ENCODE results near the gene LHFPL3. TPM values are rescaled to one million over a fixed set of nuclear protein-coding genes. Genes with fewer than 3 reads are reported as not detected.
"Not testable (repeated sequence)": the region's sequence is repeated elsewhere in the genome, so short reads cannot be mapped to it uniquely, and the experiment has no call there.

LHFPL3 gene
- total and polyA plus RNA-seq, 12 donors, result 0.14 TPM; not detected in 11

DNA sequence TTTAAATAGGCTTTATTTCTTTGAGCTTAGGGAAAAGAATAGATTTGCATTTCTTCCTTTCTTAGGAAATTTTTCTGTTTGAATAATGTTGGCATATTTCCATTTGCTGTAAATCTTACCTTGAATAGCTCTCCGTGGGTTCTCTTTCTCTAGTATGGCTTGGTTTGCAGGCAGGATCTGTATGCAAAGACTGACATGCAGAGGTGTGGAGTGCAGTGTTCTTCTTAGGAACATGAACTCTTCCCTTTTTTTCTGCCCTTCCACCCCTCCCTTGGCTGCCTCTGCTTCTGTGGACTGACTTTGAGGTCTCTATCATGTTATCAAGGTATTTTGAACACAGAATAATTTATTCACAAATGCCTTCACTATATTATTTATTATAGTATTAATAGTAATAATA lies 222.8 kb downstream of the LHFPL3 start:
- intact Hi-C loops (cut with DNase I), result no loop called here
- no peak overlapping the region for H3K4me3 ChIP-seq
- H3K36me3 ChIP-seq (replicated peaks in 1 of 2), result no peaks in the 10 kb centered on the region
- DNase-seq, result no peak
- H3K4me1 ChIP-seq (replicated peaks in 1 of 2), result peaks cover 8 to 33% of the 10 kb centered on the region in 2 donors
- WGBS, 4 donors, result 22 to 38% (median 29%) methylated on average over 1 of the region's 1 CpG
- no peaks in the 10 kb centered on the region for H3K9me3 ChIP-seq (replicated peaks in 1 of 3)
- TF ChIP-seq, protein P1, sequence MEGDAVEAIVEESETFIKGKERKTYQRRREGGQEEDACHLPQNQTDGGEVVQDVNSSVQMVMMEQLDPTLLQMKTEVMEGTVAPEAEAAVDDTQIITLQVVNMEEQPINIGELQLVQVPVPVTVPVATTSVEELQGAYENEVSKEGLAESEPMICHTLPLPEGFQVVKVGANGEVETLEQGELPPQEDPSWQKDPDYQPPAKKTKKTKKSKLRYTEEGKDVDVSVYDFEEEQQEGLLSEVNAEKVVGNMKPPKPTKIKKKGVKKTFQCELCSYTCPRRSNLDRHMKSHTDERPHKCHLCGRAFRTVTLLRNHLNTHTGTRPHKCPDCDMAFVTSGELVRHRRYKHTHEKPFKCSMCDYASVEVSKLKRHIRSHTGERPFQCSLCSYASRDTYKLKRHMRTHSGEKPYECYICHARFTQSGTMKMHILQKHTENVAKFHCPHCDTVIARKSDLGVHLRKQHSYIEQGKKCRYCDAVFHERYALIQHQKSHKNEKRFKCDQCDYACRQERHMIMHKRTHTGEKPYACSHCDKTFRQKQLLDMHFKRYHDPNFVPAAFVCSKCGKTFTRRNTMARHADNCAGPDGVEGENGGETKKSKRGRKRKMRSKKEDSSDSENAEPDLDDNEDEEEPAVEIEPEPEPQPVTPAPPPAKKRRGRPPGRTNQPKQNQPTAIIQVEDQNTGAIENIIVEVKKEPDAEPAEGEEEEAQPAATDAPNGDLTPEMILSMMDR (IDR thresholded peaks at IDR 0.05), result no peak
- no peak for TF ChIP-seq POLR2A (IDR thresholded peaks at IDR 0.05)
- H3K27me3 ChIP-seq, result no peaks in the 10 kb centered on the region
- peak overlapping the region in 3 of 5 donors; percentile 2 to 68 (median 56) for H3K27ac ChIP-seq

DNA sequence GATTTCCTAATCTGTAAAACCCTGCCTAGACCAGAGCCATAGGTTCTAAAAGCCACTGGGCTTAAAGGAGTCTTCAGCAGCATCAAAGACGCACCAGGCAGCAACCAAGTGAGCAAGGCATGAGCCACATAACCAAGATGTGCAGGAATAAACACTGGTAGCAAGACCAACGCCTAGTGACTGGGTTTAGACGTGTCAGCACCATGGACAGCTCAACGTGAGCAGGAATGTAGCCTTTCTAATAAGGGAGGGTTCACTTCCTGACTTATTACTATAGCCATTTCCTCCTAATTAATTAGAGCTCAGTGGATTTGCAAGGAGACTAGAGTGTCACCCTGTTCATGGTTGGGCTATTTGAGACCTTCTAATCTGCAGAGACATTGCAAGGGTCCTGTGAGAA lies 223.7 kb downstream of the LHFPL3 start:
- Histone ChIP-seq H3K4me1 (replicated peaks in 1 of 2) (peaks cover 8 to 33% of the 10 kb centered on the region in 2 donors), H3K27ac (no peak overlapping the region), H3K9me3 (replicated peaks in 1 of 3) (no peaks in the 10 kb centered on the region), H3K27me3 (no peaks in the 10 kb centered on the region), H3K36me3 (replicated peaks in 1 of 2) (no peaks in the 10 kb centered on the region), H3K4me3 (no peak overlapping the region)
- WGBS, 4 donors, result 10 to 18% (median 12%) methylated on average over 3 to 4 of the region's 4 CpGs
- DNase-seq, result peak; percentile 42 to 79 (median 66)
- intact Hi-C loops (cut with DNase I), result no loop called here
- TF ChIP-seq, protein P1 (IDR thresholded peaks at IDR 0.05), result no peak
- TF ChIP-seq POLR2A (IDR thresholded peaks at IDR 0.05), result no peak

GRCh38 chr7:104553074-104553473 lies 224.7 kb downstream of the LHFPL3 start:
- TF ChIP-seq, protein P1 (IDR thresholded peaks at IDR 0.05), result no peak
- no peak for TF ChIP-seq POLR2A (IDR thresholded peaks at IDR 0.05)
- Histone ChIP-seq H3K9me3 (replicated peaks in 1 of 3) (no peaks in the 10 kb centered on the region), H3K4me3 (no peak overlapping the region), H3K4me1 (replicated peaks in 1 of 2) (peaks cover 8 to 33% of the 10 kb centered on the region in 2 donors), H3K27ac (no peak overlapping the region), H3K27me3 (no peaks in the 10 kb centered on the region), H3K36me3 (replicated peaks in 1 of 2) (no peaks in the 10 kb centered on the region)
- peak in 1 of 7 donors; percentile 7 for DNase-seq
- intact Hi-C loops (cut with DNase I), result no loop called here

GRCh38 chr7:104563350-104563901 lies 235.0 kb downstream of the LHFPL3 start:
- WGBS, 4 donors, result 91 to 97% (median 93%) methylated on average over 4 to 22 of the region's 22 CpGs
- H3K4me3 ChIP-seq; H3K36me3 ChIP-seq (replicated peaks in 1 of 2); H3K9me3 ChIP-seq (replicated peaks in 1 of 3); H3K4me1 ChIP-seq (replicated peaks in 1 of 2); H3K27ac ChIP-seq; intact Hi-C loops (cut with DNase I); H3K27me3 ChIP-seq; DNase-seq: not testable (repeated sequence)

DNA sequence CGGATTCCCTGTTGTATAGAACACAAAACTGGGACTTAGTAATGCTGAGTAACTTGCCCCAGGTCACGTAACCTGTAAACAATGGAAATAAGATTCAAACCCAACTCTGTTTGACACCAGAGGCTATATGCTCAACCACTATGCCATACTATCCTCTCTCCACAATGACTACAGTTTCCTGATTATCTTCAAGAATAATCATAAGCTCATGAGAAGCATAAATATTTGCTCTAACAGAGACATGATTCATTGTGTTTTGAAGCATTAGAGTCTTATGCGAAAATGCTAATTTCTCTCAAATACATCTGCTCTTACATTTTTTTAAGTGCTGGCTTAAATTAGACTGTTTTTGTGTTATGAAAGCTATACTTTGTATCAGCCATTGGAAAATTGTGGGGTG lies 241.3 kb downstream of the LHFPL3 start:
- H3K4me3 ChIP-seq, result no peak overlapping the region
- H3K4me1 ChIP-seq (replicated peaks in 1 of 2), result no peaks in the 10 kb centered on the region
- TF ChIP-seq, protein P1 (IDR thresholded peaks at IDR 0.05), result no peak
- no peak for TF ChIP-seq POLR2A (IDR thresholded peaks at IDR 0.05)
- 57 to 79% (median 74%) methylated on average over 3 of the region's 3 CpGs for WGBS, 4 donors
- DNase-seq, result no peak
- no peaks in the 10 kb centered on the region for H3K9me3 ChIP-seq (replicated peaks in 1 of 3)
- H3K27ac ChIP-seq, result no peak overlapping the region
- intact Hi-C loops (cut with DNase I), result no loop called here
- H3K27me3 ChIP-seq, result no peaks in the 10 kb centered on the region
- no peaks in the 10 kb centered on the region for H3K36me3 ChIP-seq (replicated peaks in 1 of 2)

All from adrenal gland (tissue), 12 donors.